CD4-positive, alpha-beta T cell treated with Interleukin-17A for 4 hours (primary cell): ENCODE measurements around the gene EGFL8.

Source experiments
- DNase-seq: peaks from one replicate; pipeline ENCODE4 v3.0.0-alpha.2; 2020; ENCODE audit warnings: mixed read lengths

Gene EGFL8

GRCh38 chr6:32168807-32169591 lies 4.6 kb downstream of the EGFL8 start:
- DNase-seq, result no peak

- no peak for DNase-seq
Observed at GRCh38 chr6:32170294-32170693, 5.9 kb downstream of the EGFL8 start.

- DNase-seq, result no peak
Observed at GRCh38 chr6:32171234-32171633, 6.8 kb downstream of the EGFL8 start.

- no peak for DNase-seq
Observed at GRCh38 chr6:32173051-32173727, 8.8 kb downstream of the EGFL8 start.

GRCh38 chr6:32174416-32174815 lies 10.0 kb downstream of the EGFL8 start:
- DNase-seq, result no peak

DNA sequence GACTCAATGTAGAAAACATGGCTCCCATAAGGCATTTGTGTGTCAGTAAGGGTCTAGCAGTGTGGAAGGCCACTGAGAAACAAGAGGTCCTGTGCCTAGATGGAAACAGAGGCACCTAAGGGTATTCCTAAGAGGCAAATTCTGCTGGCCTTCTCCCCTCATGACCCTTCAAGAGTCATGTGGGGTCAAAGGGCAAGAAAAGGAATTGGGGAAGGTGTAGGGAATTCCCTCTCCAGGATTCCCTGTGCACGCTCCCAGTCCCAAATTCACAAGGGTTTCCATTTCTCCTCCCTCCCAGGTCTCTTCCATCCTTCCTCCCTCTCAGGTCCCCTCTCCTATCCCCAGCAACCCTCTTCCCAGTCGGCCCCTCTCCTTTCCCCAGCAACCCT lies 10.9 kb downstream of the EGFL8 start:
- no peak for DNase-seq

DNA sequence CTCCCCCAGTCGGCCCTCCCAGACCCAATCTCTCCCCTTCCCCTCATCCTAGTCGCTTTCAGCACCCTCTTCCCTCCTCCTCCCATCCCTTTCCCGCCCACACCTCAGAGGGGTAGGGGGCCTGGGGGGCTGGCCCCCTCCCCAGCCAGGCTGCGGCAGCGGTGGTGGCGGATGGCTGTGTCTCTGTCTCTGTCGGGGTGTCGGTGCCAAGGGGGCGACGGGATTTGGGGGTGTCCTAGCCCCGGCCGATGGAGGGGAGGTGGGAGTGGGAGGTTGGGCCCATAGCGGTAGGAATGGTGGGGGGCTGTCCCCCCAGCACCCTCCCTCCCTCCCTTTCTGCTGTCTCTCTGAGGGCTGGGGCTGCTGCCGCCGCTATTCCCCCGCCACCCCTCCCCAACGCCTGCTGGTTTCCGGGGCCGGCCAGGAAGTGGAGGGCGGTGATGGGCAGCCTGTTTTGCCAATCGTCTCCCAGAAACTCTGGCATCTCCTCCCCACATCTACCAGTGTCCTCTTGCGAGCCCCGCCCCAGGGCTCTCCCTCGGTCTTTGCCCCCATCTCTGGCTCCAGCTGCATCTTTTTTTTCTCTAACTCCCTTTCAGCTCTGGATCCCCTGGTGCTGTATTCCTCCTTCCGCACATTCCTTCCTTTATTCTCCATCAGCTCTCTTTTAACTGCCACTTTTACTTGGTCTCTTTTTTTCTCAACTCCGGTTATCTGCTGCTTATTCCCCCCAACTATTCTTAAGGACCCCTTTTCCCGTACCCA lies 11.5 kb downstream of the EGFL8 start, which contains the start of gene AGPAT1:
AGPAT1 (minus strand) TSS at position 374 of the 765 bp plus-strand sequence. CDS start 4,588 bp downstream, outside the sequence.
- DNase-seq, result peak; percentile 96

GRCh38 chr6:32176476-32177182 lies 12.2 kb downstream of the EGFL8 start:
- DNase-seq, result no peak

- DNase-seq, result peak; percentile 57
Observed at GRCh38 chr6:32177183-32177787, 12.9 kb downstream of the EGFL8 start.

DNA sequence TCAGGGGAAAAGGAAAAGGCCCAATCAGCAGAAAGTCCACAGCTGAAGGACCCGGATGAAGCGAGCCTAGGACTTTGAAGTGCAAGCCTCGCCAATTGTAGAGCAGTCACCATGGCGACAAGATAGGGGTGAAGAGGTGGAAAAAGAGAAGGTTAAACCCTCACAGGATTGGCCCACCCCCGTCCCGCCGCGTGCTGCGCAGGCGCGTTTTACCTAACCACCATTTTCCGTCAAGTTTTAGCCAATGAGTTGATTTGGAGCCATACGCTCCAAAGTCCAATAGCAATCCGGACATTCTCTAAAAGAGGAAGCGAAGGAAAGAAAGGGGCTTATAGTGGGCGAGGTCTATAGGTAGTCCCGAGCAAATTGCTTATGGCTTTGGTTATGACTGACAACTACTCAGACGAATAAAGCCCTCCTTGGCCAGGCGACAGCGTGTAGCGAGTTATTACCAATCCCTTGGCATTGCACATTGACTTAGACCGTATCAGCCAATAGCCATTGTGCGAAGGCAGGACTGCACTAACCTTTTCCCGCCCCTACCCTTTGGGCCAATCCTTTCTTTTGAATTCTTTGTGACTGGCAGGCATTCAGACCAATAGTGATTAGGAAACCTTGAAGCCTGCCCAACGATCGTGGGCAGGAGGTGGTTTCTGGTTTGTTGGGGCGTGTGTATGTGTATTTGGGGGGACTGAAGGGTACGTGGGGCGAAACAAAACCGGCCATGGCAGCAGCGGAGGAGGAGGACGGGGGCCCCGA lies 13.6 kb downstream of the EGFL8 start, which contains the start of gene RNF5:
RNF5 (plus strand) TSS at position 618 of the 759 bp plus-strand sequence; CDS start at position 725, 107 bp downstream.
- DNase-seq, result peak; percentile 96

DNA sequence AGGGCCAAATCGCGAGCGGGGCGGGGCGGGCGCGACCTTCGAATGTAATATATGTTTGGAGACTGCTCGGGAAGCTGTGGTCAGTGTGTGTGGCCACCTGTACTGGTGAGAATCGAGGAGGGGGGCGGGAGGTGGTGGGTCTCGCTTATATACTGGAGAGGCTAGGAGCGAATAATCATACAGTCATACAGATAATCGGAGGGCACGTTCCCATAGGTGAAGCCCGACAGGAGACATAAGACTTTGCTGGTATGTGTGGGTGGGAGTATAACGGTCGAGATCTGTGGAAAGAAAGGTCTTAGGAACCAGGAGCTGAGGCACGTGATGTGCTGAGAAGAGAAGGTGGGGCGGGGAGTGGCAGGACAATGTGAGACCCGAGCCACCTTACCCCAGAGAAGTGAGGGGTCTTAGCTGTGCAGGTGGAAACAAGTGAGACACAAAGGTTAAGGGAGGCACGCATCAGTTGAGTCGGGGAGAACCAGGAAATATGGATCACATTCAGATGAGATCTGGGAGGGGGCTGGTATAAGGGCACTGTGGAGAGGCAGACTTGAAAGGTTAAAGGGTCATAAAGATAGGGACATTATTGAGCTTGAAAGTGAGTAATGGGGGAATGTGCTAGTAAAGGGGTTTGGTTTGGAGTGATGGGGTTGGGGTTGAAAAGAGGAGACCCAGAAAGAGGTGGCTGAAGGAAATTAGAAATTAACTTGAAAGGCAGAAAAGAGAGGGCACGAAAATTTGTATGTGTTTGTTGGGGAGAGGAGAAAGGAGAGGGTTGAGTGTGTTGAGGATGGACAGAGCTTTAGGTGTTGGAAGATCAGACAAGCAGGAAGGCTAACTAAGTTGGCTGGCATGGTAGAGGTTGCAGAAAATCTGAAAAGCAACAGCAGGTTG lies 14.4 kb downstream of the EGFL8 start:
- DNase-seq, result no peak

DNA sequence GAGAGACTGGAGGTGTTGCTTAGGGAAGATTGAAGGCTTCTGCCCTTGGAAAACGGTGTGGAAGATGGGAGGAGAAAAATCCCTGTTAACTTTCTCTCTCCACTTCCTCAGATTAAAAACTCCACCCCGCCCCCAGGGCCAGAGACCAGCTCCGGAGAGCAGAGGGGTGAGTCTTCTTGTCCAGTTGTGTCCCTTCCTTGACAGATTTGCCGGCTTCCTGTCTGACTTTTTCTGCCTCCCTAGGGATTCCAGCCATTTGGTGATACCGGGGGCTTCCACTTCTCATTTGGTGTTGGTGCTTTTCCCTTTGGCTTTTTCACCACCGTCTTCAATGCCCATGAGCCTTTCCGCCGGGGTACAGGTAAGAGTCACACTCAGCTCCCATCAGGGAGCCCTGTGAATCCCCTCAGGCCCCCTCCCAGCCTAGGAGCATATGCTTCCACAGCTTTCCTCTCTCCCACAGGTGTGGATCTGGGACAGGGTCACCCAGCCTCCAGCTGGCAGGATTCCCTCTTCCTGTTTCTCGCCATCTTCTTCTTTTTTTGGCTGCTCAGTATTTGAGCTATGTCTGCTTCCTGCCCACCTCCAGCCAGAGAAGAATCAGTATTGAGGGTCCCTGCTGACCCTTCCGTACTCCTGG lies 15.5 kb downstream of the EGFL8 start:
- DNase-seq, result no peak

GRCh38 chr6:32181148-32181702 lies 16.8 kb downstream of the EGFL8 start:
- DNase-seq, result no peak

DNA sequence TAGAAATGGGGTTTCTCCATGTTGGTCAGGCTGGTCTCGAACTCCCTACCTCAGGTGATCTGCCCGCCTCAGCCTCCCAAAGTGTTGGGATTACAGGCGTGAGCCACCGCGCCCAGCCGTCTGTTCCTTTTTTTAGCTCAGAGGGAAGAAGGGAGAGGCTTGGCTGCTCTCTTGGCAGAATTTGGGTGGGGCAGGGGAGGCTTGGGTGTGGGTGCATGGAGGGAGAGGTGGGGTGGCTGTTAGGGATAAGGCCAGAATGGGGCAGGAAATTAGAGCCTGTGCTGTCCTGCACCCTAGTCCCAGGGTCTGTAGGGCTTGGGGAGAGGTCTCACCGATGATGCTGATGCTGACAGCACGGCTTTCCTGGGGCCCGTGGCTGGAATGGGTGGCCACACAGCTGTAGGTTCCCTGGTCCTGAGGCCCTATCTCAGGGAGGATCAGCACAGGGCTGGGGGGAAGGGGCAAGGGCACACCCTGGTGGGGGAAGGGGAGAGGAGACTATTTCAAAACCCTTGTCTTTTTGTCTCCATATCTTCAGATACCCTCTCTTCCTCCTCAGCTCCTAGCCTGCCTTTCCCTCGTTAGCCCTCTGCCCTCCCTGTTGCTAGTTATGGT lies 17.6 kb downstream of the EGFL8 start:
- DNase-seq, result no peak

GRCh38 chr6:32182555-32182981 lies 18.2 kb downstream of the EGFL8 start:
- DNase-seq, result no peak

DNA sequence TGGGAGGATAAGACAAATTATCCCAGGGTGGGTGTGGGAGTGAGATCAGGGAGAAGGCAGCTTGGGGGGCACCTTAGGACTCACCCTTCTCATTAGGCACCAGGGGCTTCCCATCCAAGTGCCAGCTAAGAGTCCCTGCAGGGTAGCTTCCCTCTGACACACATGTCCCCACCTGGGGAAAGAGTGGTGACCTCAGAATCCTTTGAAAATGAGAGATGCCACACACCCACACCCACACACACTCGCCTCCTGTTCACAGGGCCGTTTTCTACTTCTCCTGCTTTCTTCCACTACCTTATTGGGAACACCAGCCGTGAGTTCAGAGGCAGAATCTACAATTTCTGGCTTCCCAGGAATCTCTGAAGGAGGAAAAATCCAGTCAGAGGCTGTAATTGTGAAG lies 18.6 kb downstream of the EGFL8 start:
- no peak for DNase-seq

- no peak for DNase-seq
Observed at GRCh38 chr6:32183483-32184083, 19.2 kb downstream of the EGFL8 start.

GRCh38 chr6:32184084-32184640 lies 19.8 kb downstream of the EGFL8 start, which contains the start of gene AGER:
Gene AGER (minus strand): TSS chr6:32184253. CDS start chr6:32184222, 31 bp downstream.
- no peak for DNase-seq
